SK-N-MC (cell line): Measurements from ENCODE around the gene OR6C75.
"Not testable (repeated sequence)": the region's sequence is repeated elsewhere in the genome, so short reads cannot be mapped to it uniquely, and the experiment has no call there.

Source experiments
- EZH2 ChIP-seq: fragments of 200-600 bp; sonication (generic); IDR thresholded peaks from one replicate; pipeline ENCODE4 v1.6.1; 2017; ENCODE audit warnings: antibody characterized with exemption
- POLR2AphosphoS5 ChIP-seq: IDR thresholded peaks from 2 replicates; pipeline ENCODE4 v1.6.1; 2012; ENCODE audit warnings: mild to moderate bottlenecking, low read depth, low read length, borderline replicate concordance

DNA sequence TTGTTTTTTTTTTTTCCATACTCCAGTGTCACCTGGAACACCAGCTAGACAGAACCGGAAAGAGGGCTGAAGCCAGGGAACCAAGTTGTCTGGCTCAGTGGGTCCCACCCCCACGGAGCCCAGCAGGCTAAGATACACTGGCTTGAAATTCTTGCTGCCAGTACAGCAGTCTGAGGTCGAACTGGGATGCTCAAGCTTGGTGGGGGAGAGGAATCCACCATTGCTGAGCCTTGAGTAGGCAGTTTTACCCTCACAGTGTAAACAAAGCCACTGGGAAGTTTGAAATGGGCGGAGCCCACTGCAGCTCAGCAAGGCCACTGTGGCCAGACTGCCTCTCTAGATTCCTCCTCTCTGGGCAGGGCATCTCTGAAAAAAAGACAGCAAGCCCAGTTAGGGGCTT lies 7.4 kb upstream of the OR6C75 start:
- not testable (repeated sequence) for TF ChIP-seq EZH2, POLR2AphosphoS5
